Tibial nerve (tissue), 3 donors: ENCODE data around the gene PARVG.

Experiments used
- POLR2A ChIP-seq, 2 donors: fragments of 450-650 bp; IDR thresholded peaks; one replicate each; pipeline ENCODE4 v1.6.1; 2017; ENCODE audit warnings: antibody characterized with exemption in 2 of 2, mild to moderate bottlenecking in 2 of 2, moderate library complexity in 2 of 2
- TF ChIP-seq, protein P1 (sequence below), 5 experiments: fragments of 200-600 bp in 3 of 5; fragments of 450-650 bp in 2 of 5; sonication (generic) in 3 of 5; IDR thresholded peaks; one replicate each; pipeline ENCODE4 v1.5.1; 2016 to 2019; ENCODE audit warnings: antibody characterized with exemption in 5 of 5, mild to moderate bottlenecking in 3 of 5, moderate library complexity in 2 of 5

- TF ChIP-seq, protein P1, sequence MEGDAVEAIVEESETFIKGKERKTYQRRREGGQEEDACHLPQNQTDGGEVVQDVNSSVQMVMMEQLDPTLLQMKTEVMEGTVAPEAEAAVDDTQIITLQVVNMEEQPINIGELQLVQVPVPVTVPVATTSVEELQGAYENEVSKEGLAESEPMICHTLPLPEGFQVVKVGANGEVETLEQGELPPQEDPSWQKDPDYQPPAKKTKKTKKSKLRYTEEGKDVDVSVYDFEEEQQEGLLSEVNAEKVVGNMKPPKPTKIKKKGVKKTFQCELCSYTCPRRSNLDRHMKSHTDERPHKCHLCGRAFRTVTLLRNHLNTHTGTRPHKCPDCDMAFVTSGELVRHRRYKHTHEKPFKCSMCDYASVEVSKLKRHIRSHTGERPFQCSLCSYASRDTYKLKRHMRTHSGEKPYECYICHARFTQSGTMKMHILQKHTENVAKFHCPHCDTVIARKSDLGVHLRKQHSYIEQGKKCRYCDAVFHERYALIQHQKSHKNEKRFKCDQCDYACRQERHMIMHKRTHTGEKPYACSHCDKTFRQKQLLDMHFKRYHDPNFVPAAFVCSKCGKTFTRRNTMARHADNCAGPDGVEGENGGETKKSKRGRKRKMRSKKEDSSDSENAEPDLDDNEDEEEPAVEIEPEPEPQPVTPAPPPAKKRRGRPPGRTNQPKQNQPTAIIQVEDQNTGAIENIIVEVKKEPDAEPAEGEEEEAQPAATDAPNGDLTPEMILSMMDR (IDR thresholded peaks at IDR 0.05): no peak
- TF ChIP-seq POLR2A (IDR thresholded peaks at IDR 0.05): no peak
Observed at GRCh38 chr22:44132724-44133123, 48.0 kb upstream of the PARVG start.
